ENCODE measurements around the gene MED23.

GRCh38 chr6:131532580-131533039 is 95.4 kb downstream of the MED23 start:
- no peak for TF ChIP-seq TEAD4 (IDR thresholded peaks at IDR 0.05)
- no peak for TF ChIP-seq USF1 (IDR thresholded peaks at IDR 0.05)
- TF ChIP-seq RAD21 (IDR thresholded peaks at IDR 0.05; ENCODE audit: low read depth), result no peak
- no peak for TF ChIP-seq TAF1 (IDR thresholded peaks at IDR 0.05; ENCODE audit: low read depth)
